WTC11 (cell line): Measurements from ENCODE around the gene UBR4. TPM values are rescaled to one million over a fixed set of nuclear protein-coding genes. Genes with fewer than 3 reads are reported as not detected.

Experiments
- ATAC-seq: fragments of 200-7000 bp; cut with Tn5 transposase; 2 replicates; pipeline ENCODE4 v1.10.0; 2021; ENCODE audit warnings: mild to moderate bottlenecking, moderate library complexity
- CTCF ChIA-PET: fragments of 300-600 bp; sonication (Branson Sonifier 250); formaldehyde crosslinking; loops from one replicate; lab custom pipeline; 2021; ENCODE audit warnings: antibody characterized with exemption; lab: Charles Lee
- POLR2A ChIA-PET: fragments of 350-600 bp; sonication (Branson Sonifier 250); formaldehyde crosslinking; loops from one replicate; lab custom pipeline; 2021; ENCODE audit warnings: antibody characterized with exemption; lab: Charles Lee
- DNase-seq: peaks from one replicate; pipeline ENCODE4 v3.0.0; 2021; ENCODE audit warnings: low spot score
- H3K27ac Mint-ChIP-seq: 2 replicates; pipeline ENCODE4 v1.8.0; 2021; ENCODE audit warnings: mixed read lengths
- H3K27me3 Mint-ChIP-seq: 2 replicates; pipeline ENCODE4 v1.8.0; 2021; ENCODE audit warnings: low read depth, mild to moderate bottlenecking, moderate library complexity, mixed read lengths
- H3K36me3 Mint-ChIP-seq: 2 replicates; pipeline ENCODE4 v1.8.0; 2021; ENCODE audit warnings: mixed read lengths
- H3K4me1 Mint-ChIP-seq: 2 replicates; pipeline ENCODE4 v1.8.0; 2022; ENCODE audit warnings: mixed read lengths
- H3K4me3 Mint-ChIP-seq: 2 replicates; pipeline ENCODE4 v1.8.0; 2021; ENCODE audit warnings: mild to moderate bottlenecking, moderate library complexity, mixed read lengths
- H3K9me3 Mint-ChIP-seq: 2 replicates; pipeline ENCODE4 v1.8.0; 2021; ENCODE audit warnings: mixed read lengths
- AFF4 ChIP-seq: sonication (generic); formaldehyde crosslinking; IDR thresholded peaks from 2 replicates; pipeline ENCODE4 v1.8.1; 2023; ENCODE audit warnings: mild to moderate bottlenecking, missing genetic modification reagents, borderline replicate concordance
- ELF4 ChIP-seq: sonication (generic); formaldehyde crosslinking; IDR thresholded peaks from 2 replicates; pipeline ENCODE4 v1.8.1; 2022; ENCODE audit warnings: low read depth, mild to moderate bottlenecking, moderate library complexity, missing genetic modification reagents
- ESRRA ChIP-seq: sonication (generic); formaldehyde crosslinking; IDR thresholded peaks from 2 replicates; pipeline ENCODE4 v1.8.1; 2022; ENCODE audit warnings: mild to moderate bottlenecking, missing genetic modification reagents, borderline replicate concordance
- ETV6 ChIP-seq: sonication (generic); formaldehyde crosslinking; IDR thresholded peaks from 2 replicates; pipeline ENCODE4 v1.8.1; 2022; ENCODE audit warnings: mild to moderate bottlenecking, missing genetic modification reagents
- GABPB1 ChIP-seq: sonication (generic); formaldehyde crosslinking; IDR thresholded peaks from 2 replicates; pipeline ENCODE4 v1.8.1; 2023; ENCODE audit warnings: mild to moderate bottlenecking, missing genetic modification reagents
- GTF2I ChIP-seq: fragments of 250-450 bp; sonication (Bioruptor Pico); conservative IDR thresholded peaks from 2 replicates; pipeline ENCODE4 v1.4.0; 2021; ENCODE audit warnings: mild to moderate bottlenecking
- JAZF1 ChIP-seq: fragments of 250-450 bp; sonication (Bioruptor Pico); IDR thresholded peaks from 2 replicates; pipeline ENCODE4 v1.9.0; 2021; ENCODE audit warnings: moderate library complexity, mild to moderate bottlenecking, inconsistent platforms
- KAT7 ChIP-seq: sonication (generic); formaldehyde crosslinking; IDR thresholded peaks from 2 replicates; pipeline ENCODE4 v1.8.1; 2023; ENCODE audit warnings: missing genetic modification reagents, mild to moderate bottlenecking, borderline replicate concordance
- MLX ChIP-seq: sonication (generic); formaldehyde crosslinking; IDR thresholded peaks from 2 replicates; pipeline ENCODE4 v1.8.1; 2023; ENCODE audit warnings: mild to moderate bottlenecking, missing genetic modification reagents, moderate library complexity
- NFE2L1 ChIP-seq: sonication (generic); formaldehyde crosslinking; IDR thresholded peaks from 2 replicates; pipeline ENCODE4 v1.8.1; 2023; ENCODE audit warnings: missing genetic modification reagents
- NFYB ChIP-seq: sonication (generic); formaldehyde crosslinking; conservative IDR thresholded peaks from 2 replicates; pipeline ENCODE4 v1.8.0; 2022; ENCODE audit warnings: low read depth, missing genetic modification reagents
- PRRX2 ChIP-seq: fragments of 250-450 bp; sonication (Bioruptor Pico); IDR thresholded peaks from 2 replicates; pipeline ENCODE4 v1.8.0; 2021; ENCODE audit warnings: mild to moderate bottlenecking
- SMAD3 ChIP-seq: sonication (generic); formaldehyde crosslinking; IDR thresholded peaks from 2 replicates; pipeline ENCODE4 v1.8.0; 2022; ENCODE audit warnings: missing genetic modification reagents, mild to moderate bottlenecking, borderline replicate concordance
- SOX15 ChIP-seq: fragments of 250-450 bp; sonication (Bioruptor Pico); IDR thresholded peaks from 2 replicates; pipeline ENCODE4 v1.9.0; 2021; ENCODE audit warnings: mild to moderate bottlenecking
- USF1 ChIP-seq: sonication (generic); formaldehyde crosslinking; IDR thresholded peaks from 2 replicates; pipeline ENCODE4 v1.8.0; 2022; ENCODE audit warnings: mild to moderate bottlenecking, missing genetic modification reagents
- USF2 ChIP-seq: sonication (generic); formaldehyde crosslinking; IDR thresholded peaks from 2 replicates; pipeline ENCODE4 v1.8.1; 2023; ENCODE audit warnings: mild to moderate bottlenecking, missing genetic modification reagents, moderate library complexity
- ZBTB21 ChIP-seq: sonication (generic); formaldehyde crosslinking; IDR thresholded peaks from 2 replicates; pipeline ENCODE4 v1.8.1; 2023; ENCODE audit warnings: mild to moderate bottlenecking, missing genetic modification reagents, borderline replicate concordance
- ZNF138 ChIP-seq: sonication (generic); formaldehyde crosslinking; conservative IDR thresholded peaks from 2 replicates; pipeline ENCODE4 v1.8.1; 2022; ENCODE audit warnings: mild to moderate bottlenecking, moderate library complexity, missing genetic modification reagents
- ZNF232 ChIP-seq: sonication (generic); formaldehyde crosslinking; IDR thresholded peaks from 2 replicates; pipeline ENCODE4 v1.8.0; 2022; ENCODE audit warnings: mild to moderate bottlenecking, missing genetic modification reagents
- total RNA-seq: library from RNA; stranded (reverse); gene quantifications from 3 replicates; pipeline ENCODE4 v1.2.3, GENCODE V29; 2021
- TF ChIP-seq, protein P1 (sequence below): sonication (generic); formaldehyde crosslinking; IDR thresholded peaks from 2 replicates; pipeline ENCODE4 v1.8.0; 2022; ENCODE audit warnings: mild to moderate bottlenecking, missing genetic modification reagents
- TF ChIP-seq, protein P2 (sequence below): sonication (generic); formaldehyde crosslinking; IDR thresholded peaks from 2 replicates; pipeline ENCODE4 v1.8.1; 2022; ENCODE audit warnings: low read depth, missing genetic modification reagents, borderline replicate concordance

Gene UBR4
- total RNA-seq, 1 experiment from 2014 or later: 179 TPM

DNA sequence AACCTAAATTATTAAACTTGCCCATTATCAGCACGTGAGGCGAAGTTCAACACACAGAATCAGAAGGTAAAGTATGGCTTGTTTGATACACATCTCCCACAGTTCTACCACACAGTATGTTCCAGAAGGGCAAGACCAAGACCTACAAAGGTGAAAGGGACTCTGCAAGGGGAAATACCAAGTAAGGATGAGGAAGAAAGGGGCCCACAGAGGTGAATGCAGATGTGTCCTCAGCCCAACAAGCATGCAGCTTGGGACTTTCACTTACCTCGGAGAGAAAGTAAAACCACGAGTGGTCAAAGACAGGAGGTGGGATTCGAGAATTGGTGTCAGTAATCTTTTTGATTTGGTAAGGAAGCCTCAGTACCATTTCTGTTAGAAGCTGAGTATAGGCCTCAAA lies 85.8 kb downstream of the UBR4 start:
- ChIA-PET CTCF (no interaction called here), POLR2A (no interaction called here)
- no peak overlapping the region for H3K27ac Mint-ChIP-seq
- TF ChIP-seq ZNF138 (CRISPR knock-in tag): no peak
- no peak for TF ChIP-seq USF1
- TF ChIP-seq ZBTB21 (CRISPR knock-in tag): no peak
- TF ChIP-seq JAZF1 (CRISPR knock-in tag): no peak
- no peak for TF ChIP-seq ZNF232 (CRISPR knock-in tag)
- no peak for TF ChIP-seq KAT7 (CRISPR knock-in tag)
- no peak for TF ChIP-seq MLX (CRISPR knock-in tag)
- no peak for TF ChIP-seq NFE2L1 (CRISPR knock-in tag)
- TF ChIP-seq NFYB (CRISPR knock-in tag): no peak
- TF ChIP-seq PRRX2: no peak
- TF ChIP-seq, protein P1, sequence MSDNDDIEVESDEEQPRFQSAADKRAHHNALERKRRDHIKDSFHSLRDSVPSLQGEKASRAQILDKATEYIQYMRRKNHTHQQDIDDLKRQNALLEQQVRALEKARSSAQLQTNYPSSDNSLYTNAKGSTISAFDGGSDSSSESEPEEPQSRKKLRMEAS (CRISPR knock-in tag): no peak
- TF ChIP-seq ELF4 (CRISPR knock-in tag): no peak
- no peak for TF ChIP-seq ESRRA (CRISPR knock-in tag)
- TF ChIP-seq AFF4 (CRISPR knock-in tag): no peak
- TF ChIP-seq, protein P2, sequence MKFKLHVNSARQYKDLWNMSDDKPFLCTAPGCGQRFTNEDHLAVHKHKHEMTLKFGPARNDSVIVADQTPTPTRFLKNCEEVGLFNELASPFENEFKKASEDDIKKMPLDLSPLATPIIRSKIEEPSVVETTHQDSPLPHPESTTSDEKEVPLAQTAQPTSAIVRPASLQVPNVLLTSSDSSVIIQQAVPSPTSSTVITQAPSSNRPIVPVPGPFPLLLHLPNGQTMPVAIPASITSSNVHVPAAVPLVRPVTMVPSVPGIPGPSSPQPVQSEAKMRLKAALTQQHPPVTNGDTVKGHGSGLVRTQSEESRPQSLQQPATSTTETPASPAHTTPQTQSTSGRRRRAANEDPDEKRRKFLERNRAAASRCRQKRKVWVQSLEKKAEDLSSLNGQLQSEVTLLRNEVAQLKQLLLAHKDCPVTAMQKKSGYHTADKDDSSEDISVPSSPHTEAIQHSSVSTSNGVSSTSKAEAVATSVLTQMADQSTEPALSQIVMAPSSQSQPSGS (CRISPR knock-in tag): no peak
- TF ChIP-seq SOX15 (CRISPR knock-in tag): no peak
- no peaks in the 10 kb centered on the region for H3K27me3 Mint-ChIP-seq
- H3K9me3 Mint-ChIP-seq: no peaks in the 10 kb centered on the region
- ATAC-seq: no peak
- no peaks in the 10 kb centered on the region for H3K4me1 Mint-ChIP-seq
- H3K36me3 Mint-ChIP-seq: peaks cover 95% of the 10 kb centered on the region
- no peak for DNase-seq
- no peak overlapping the region for H3K4me3 Mint-ChIP-seq

DNA sequence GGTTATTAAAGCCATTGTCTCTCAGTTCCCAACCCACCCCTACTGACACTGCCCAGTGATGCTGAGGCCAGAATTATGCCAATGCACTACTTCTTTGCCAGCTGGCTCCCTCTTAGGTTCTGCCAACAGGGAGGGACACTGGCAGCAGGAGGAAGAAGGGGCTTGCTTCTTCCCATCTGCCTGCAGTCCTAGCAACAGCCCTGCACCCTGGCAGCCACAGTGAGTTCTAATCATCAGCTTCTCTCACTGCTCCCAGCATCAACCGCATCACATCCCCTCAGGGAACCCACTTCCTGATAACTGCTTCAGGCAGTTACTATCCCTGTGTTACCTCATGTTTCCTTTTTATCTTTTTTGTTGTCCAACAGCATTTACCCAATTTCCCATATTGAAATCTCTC lies 86.2 kb downstream of the UBR4 start:
- no peak for DNase-seq
- Mint-ChIP-seq H3K4me1 (no peaks in the 10 kb centered on the region), H3K27ac (no peak overlapping the region), H3K27me3 (no peaks in the 10 kb centered on the region), H3K36me3 (peaks cover 95% of the 10 kb centered on the region), H3K4me3 (no peak overlapping the region), H3K9me3 (no peaks in the 10 kb centered on the region)
- ChIA-PET POLR2A (no interaction called here), CTCF (no interaction called here)
- no peak for ATAC-seq
- no peak for TF ChIP-seq AFF4 (CRISPR knock-in tag)
- TF ChIP-seq GABPB1: no peak
- no peak for TF ChIP-seq ETV6 (CRISPR knock-in tag)
- TF ChIP-seq USF2: no peak
- TF ChIP-seq GTF2I (CRISPR knock-in tag): no peak
- TF ChIP-seq SMAD3 (CRISPR knock-in tag): no peak
